SK-N-DZ (cell line): ENCODE results near the gene DMRT3.

Experiments
- small RNA-seq, 2 experiments: library from RNA; depleted of rRNA; stranded (forward); fragments of <200 nt; gene quantifications; one replicate each; pipeline ENCODE3, GENCODE V24; 2014

The DMRT3 gene

Small RNA genes lying within 50 kb of the gene (small RNA-seq; reads per million reads assigned to genes)
- gene RNU6-1073P = 0 reads per million in 2 experiments
